IMR-90 (cell line): ENCODE data around the gene MYOCD. TPM values are rescaled to one million over a fixed set of nuclear protein-coding genes. Genes with fewer than 3 reads are reported as not detected.

Experiments
- ATAC-seq: fragments of 200-7000 bp; cut with Tn5 transposase; 2 replicates; pipeline ENCODE4 v1.9.1; 2020; ENCODE audit warnings: low read depth, mild to moderate bottlenecking, moderate library complexity
- BruUV-seq: library from RNA; stranded (reverse); fragments of 400-500 nt; replicated peaks from 2 replicates; lab custom pipeline; 2021; lab: Mats Ljungman, UMichigan
- CTCF ChIA-PET: fragments of 300-600 bp; formaldehyde crosslinking; extraction: SDS; loops from one replicate; lab custom pipeline; 2021; ENCODE audit warnings: antibody characterized with exemption; lab: Yijun Ruan, JAX
- POLR2A ChIA-PET: fragments of 300-600 bp; sonication (Branson Sonifier 250); formaldehyde crosslinking; loops from one replicate; lab custom pipeline; 2022; ENCODE audit warnings: antibody characterized with exemption; ENCODE audit not compliant: unreplicated experiment; lab: Charles Lee
- DNase-seq: peaks from one replicate; pipeline ENCODE4 v3.0.0; 2013
- H2AFZ ChIP-seq: replicated peaks from 2 replicates; pipeline ENCODE3; 2013; ENCODE audit warnings: low read length, mild to moderate bottlenecking; ENCODE audit not compliant: poor library complexity
- H2AK5ac ChIP-seq: 2 replicates; pipeline ENCODE4 v1.6.1; 2013; ENCODE audit warnings: low read depth, low read length, inconsistent platforms
- H2AK9ac ChIP-seq: replicated peaks from 2 replicates; pipeline ENCODE3; 2013; ENCODE audit warnings: mild to moderate bottlenecking, low read depth, low read length, moderate library complexity; ENCODE audit not compliant: poor library complexity
- H2BK120ac ChIP-seq: 2 replicates; pipeline ENCODE4 v1.6.1; 2013; ENCODE audit warnings: low read depth, low read length, inconsistent platforms
- H2BK15ac ChIP-seq: 3 replicates; pipeline ENCODE4 v1.6.1; 2013; ENCODE audit warnings: low read depth, low read length, inconsistent platforms
- H2BK20ac ChIP-seq: 2 replicates; pipeline ENCODE4 v1.6.1; 2013; ENCODE audit warnings: low read depth, mild to moderate bottlenecking, inconsistent platforms, low read length, moderate library complexity
- H2BK5ac ChIP-seq: 2 replicates; pipeline ENCODE4 v1.6.1; 2013; ENCODE audit warnings: mild to moderate bottlenecking, low read depth, low read length, inconsistent platforms; ENCODE audit not compliant: poor library complexity, severe bottlenecking
- H3K14ac ChIP-seq: replicated peaks from 2 replicates; pipeline ENCODE4 v1.6.1; 2013; ENCODE audit warnings: low read depth, low read length, inconsistent platforms
- H3K18ac ChIP-seq: 2 replicates; pipeline ENCODE4 v1.6.1; 2013; ENCODE audit warnings: low read depth, low read length, control low read depth
- H3K23ac ChIP-seq: 2 replicates; pipeline ENCODE4 v1.6.1; 2013; ENCODE audit warnings: low read depth, low read length, inconsistent platforms
- H3K27ac ChIP-seq: 2 replicates; pipeline ENCODE4 v1.5.1; 2013; ENCODE audit warnings: mild to moderate bottlenecking, control low read depth, low read length; ENCODE audit not compliant: insufficient read depth
- H3K27me3 ChIP-seq: 2 replicates; pipeline ENCODE4 v1.6.1; 2013; ENCODE audit warnings: low read length; ENCODE audit not compliant: control insufficient read depth, insufficient read depth
- H3K36me3 ChIP-seq: 2 replicates; pipeline ENCODE4 v1.6.1; 2013; ENCODE audit warnings: low read length, mixed read lengths; ENCODE audit not compliant: control insufficient read depth, insufficient read depth
- H3K4ac ChIP-seq: 2 replicates; pipeline ENCODE4 v1.6.1; 2013; ENCODE audit warnings: low read depth, low read length, inconsistent platforms
- H3K4me1 ChIP-seq: 2 replicates; pipeline ENCODE4 v1.6.1; 2013; ENCODE audit warnings: low read length, mixed read lengths; ENCODE audit not compliant: control insufficient read depth, insufficient read depth
- H3K4me2 ChIP-seq: 2 replicates; pipeline ENCODE4 v1.6.1; 2013; ENCODE audit warnings: low read depth, mild to moderate bottlenecking, control low read depth, low read length, moderate library complexity
- H3K4me3 ChIP-seq: 2 replicates; pipeline ENCODE4 v1.5.1; 2013; ENCODE audit warnings: low read depth, mild to moderate bottlenecking, control low read depth, low read length, moderate library complexity; ENCODE audit not compliant: insufficient read depth
- H3K56ac ChIP-seq: 2 replicates; pipeline ENCODE4 v1.6.1; 2013; ENCODE audit warnings: low read length, inconsistent platforms; ENCODE audit not compliant: insufficient read depth; ENCODE audit errors: extremely low read depth
- H3K79me1 ChIP-seq, 2 experiments: 2 replicates each; pipeline ENCODE4 v1.6.1; 2013; ENCODE audit warnings: low read length in 2 of 2, inconsistent platforms in 1 of 2, low read depth in 1 of 2
- H3K9ac ChIP-seq: 2 replicates; pipeline ENCODE4 v1.6.1; 2013; ENCODE audit warnings: low read depth, low read length, control low read depth
- H3K9me1 ChIP-seq: 2 replicates; pipeline ENCODE4 v1.6.1; 2013; ENCODE audit warnings: low read length, inconsistent platforms; ENCODE audit not compliant: insufficient read depth
- H3K9me3 ChIP-seq: 2 replicates; pipeline ENCODE4 v1.6.1; 2013; ENCODE audit warnings: low read length; ENCODE audit not compliant: control insufficient read depth, insufficient read depth
- H4K20me1 ChIP-seq: 2 replicates; pipeline ENCODE4 v1.6.1; 2013; ENCODE audit warnings: low read length, inconsistent platforms; ENCODE audit not compliant: insufficient read depth
- H4K5ac ChIP-seq: 2 replicates; pipeline ENCODE4 v1.6.1; 2013; ENCODE audit warnings: mild to moderate bottlenecking, low read depth, low read length, control low read depth
- H4K8ac ChIP-seq, 2 experiments: 2 replicates each; pipeline ENCODE4 v1.6.1; 2013; ENCODE audit warnings: low read depth in 2 of 2, low read length in 2 of 2, control low read depth in 1 of 2, inconsistent platforms in 1 of 2
- H4K91ac ChIP-seq: 2 replicates; pipeline ENCODE4 v1.6.1; 2013; ENCODE audit warnings: low read depth, low read length, inconsistent platforms; ENCODE audit not compliant: insufficient read depth
- CEBPB ChIP-seq: IDR thresholded peaks from 2 replicates; pipeline ENCODE4 v1.6.1; 2012; ENCODE audit warnings: low read depth, low read length, improper control_type of control experiment
- WGBS, 2 experiments: methylation state at CpG; one replicate each; pipeline versions ENCODE4 v1.1.5 to v1.1.7; 2013; ENCODE audit warnings: missing lambda C conversion rate in 2 of 2; ENCODE audit not compliant: insufficient read length in 1 of 2; ENCODE audit errors: extremely low coverage in 2 of 2; 5-methylcytosine and 5-hydroxymethylcytosine counted together
- dilution Hi-C: fragments of 300-500 bp; cut with HindIII; formaldehyde crosslinking; loops from one replicate; pipeline ENCODE4 v1.14.3; 2018; ENCODE audit warnings: low sequenced_read_pairs; ENCODE audit not compliant: unreplicated experiment
- in situ Hi-C: fragments of 300-500 bp; cut with MboI; formaldehyde crosslinking; loops from 3 replicates; pipeline ENCODE4 v1.14.3; 2019; ENCODE audit warnings: low sequenced_read_pairs, inconsistent platforms, mixed read lengths
- intact Hi-C: fragments of 100-400 bp; cut with micrococcal nuclease; formaldehyde crosslinking; loops from 2 replicates; pipeline ENCODE4 v1.10.0; 2022
- polyA plus RNA-seq, 3 experiments: library from polyadenylated mRNA; depleted of rRNA; stranded (reverse); fragments of >200 nt; gene quantifications; 2 replicates each; pipeline ENCODE4 v1.2.3, GENCODE V29; 2012; ENCODE audit warnings: low replicate concordance in 1 of 3
- total RNA-seq: library from RNA; depleted of rRNA; stranded (reverse); fragments of >200 nt; gene quantifications from 2 replicates; pipeline ENCODE4 v1.2.3, GENCODE V29; 2012
- TF ChIP-seq, protein P1 (sequence below): conservative IDR thresholded peaks from 2 replicates; pipeline ENCODE4 v1.5.1; 2012; ENCODE audit warnings: mild to moderate bottlenecking, low read depth, low read length, improper control_type of control experiment

The MYOCD gene
- total and polyA plus RNA-seq, 2 of the 4 experiments (the other 2 are of a cell fraction): 10.6 to 20.1 TPM

DNA sequence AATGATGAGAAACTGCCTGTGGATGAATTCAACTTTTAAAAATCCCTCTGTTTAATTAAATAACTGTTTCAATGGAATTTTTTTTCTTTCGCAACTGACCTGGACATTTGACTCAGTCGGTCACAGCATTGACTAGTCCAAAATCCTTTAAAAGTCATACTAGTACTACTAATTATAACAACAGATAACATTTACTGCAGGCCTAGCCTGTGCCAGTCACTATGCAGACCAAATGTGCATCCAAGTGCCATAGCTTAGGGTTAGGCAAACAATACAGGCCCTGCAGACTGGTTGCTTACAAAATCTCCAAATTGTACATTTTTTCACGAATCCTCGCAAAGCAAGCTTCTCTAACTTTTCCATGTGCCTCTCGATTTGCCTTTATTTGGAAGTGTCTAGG is 56.6 kb downstream of the MYOCD start:
- Histone ChIP-seq H3K9me3 (no peaks in the 10 kb centered on the region), H3K27me3 (no peaks in the 10 kb centered on the region), H2BK5ac (no peak overlapping the region), H4K91ac (no peak overlapping the region), H2AK9ac (no peak overlapping the region), H2AFZ (no peak overlapping the region), H2BK15ac (no peak overlapping the region), H3K79me1 (peaks cover 5 to 10% of the 10 kb centered on the region in 2 experiments; a peak in 1 of 4 replicates), H3K4me2 (no peak overlapping the region), H4K8ac (no peak overlapping the region), H3K4me3 (no peak overlapping the region), H2BK20ac (no peak overlapping the region), H4K5ac (no peak overlapping the region), H2BK120ac (no peak overlapping the region), H4K20me1 (peaks cover 6% of the 10 kb centered on the region; the same call in 1 of the 2 replicates), H3K9ac (no peak overlapping the region), H3K36me3 (peaks cover 22% of the 10 kb centered on the region), H3K56ac (no peak overlapping the region), H3K9me1 (peaks cover 9% of the 10 kb centered on the region; the same call in 1 of the 2 replicates), H3K23ac (no peak overlapping the region), H3K27ac (no peak overlapping the region), H3K14ac (no peak overlapping the region), H3K18ac (no peak overlapping the region), H3K4ac (no peak overlapping the region), H3K4me1 (peaks cover 8% of the 10 kb centered on the region; the same call in 1 of the 2 replicates), H2AK5ac (no peak overlapping the region)
- no CpG with 5 or more reads among the region's 5 CpGs for WGBS, 2 experiments
- dilution Hi-C loops: no loop called here
- no peak; the same call in 1 of the 2 replicates for ATAC-seq
- 0 out of 2 replicates have a peak, but pooled peaks have one; percentile 26 for TF ChIP-seq CEBPB
- TF ChIP-seq, protein P1, sequence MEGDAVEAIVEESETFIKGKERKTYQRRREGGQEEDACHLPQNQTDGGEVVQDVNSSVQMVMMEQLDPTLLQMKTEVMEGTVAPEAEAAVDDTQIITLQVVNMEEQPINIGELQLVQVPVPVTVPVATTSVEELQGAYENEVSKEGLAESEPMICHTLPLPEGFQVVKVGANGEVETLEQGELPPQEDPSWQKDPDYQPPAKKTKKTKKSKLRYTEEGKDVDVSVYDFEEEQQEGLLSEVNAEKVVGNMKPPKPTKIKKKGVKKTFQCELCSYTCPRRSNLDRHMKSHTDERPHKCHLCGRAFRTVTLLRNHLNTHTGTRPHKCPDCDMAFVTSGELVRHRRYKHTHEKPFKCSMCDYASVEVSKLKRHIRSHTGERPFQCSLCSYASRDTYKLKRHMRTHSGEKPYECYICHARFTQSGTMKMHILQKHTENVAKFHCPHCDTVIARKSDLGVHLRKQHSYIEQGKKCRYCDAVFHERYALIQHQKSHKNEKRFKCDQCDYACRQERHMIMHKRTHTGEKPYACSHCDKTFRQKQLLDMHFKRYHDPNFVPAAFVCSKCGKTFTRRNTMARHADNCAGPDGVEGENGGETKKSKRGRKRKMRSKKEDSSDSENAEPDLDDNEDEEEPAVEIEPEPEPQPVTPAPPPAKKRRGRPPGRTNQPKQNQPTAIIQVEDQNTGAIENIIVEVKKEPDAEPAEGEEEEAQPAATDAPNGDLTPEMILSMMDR: no peak
- POLR2A ChIA-PET: no interaction called here
- in situ Hi-C loops: no loop called here
- DNase-seq: no peak
- CTCF ChIA-PET: no interaction called here
- intact Hi-C loops: no loop called here
- no TSS peak for BruUV-seq
